GM10248 (cell line): Measurements from ENCODE around the gene CFAP410.

Experiments used
- CTCF ChIA-PET: fragments of 300-600 bp; sonication (Branson Sonifier 250); formaldehyde crosslinking; extraction: SDS; loops from one replicate; lab custom pipeline; 2021; ENCODE audit warnings: antibody characterized with exemption; lab: Yijun Ruan, JAX
- POLR2A ChIA-PET: fragments of 350-650 bp; sonication (Branson Sonifier 250); formaldehyde crosslinking; extraction: SDS; loops from one replicate; lab custom pipeline; 2020; ENCODE audit warnings: antibody characterized with exemption; lab: Yijun Ruan, JAX
- DNase-seq: peaks from one replicate; pipeline ENCODE4 v3.0.0; 2012; ENCODE audit errors: extremely low spot score
- TF ChIP-seq, protein P1 (sequence below): IDR thresholded peaks from 2 replicates; pipeline ENCODE4 v1.5.1; 2012; ENCODE audit warnings: mild to moderate bottlenecking, low read depth; ENCODE audit errors: extremely low read depth, missing control alignments, control extremely low read depth

CFAP410 gene

GRCh38 chr21:44314128-44314527 is 25.1 kb downstream of the CFAP410 start:
- POLR2A ChIA-PET: no interaction called here
- CTCF ChIA-PET: interaction anchor here (3.9 kb wide), 1 partner anchor 10 kb away, joined by 16 read pairs; no protein-coding TSS in a partner anchor

GRCh38 chr21:44313451-44313850 is 25.7 kb downstream of the CFAP410 start:
- ChIA-PET CTCF (no interaction called here), POLR2A (no interaction called here)
- DNase-seq: no peak
- TF ChIP-seq, protein P1, sequence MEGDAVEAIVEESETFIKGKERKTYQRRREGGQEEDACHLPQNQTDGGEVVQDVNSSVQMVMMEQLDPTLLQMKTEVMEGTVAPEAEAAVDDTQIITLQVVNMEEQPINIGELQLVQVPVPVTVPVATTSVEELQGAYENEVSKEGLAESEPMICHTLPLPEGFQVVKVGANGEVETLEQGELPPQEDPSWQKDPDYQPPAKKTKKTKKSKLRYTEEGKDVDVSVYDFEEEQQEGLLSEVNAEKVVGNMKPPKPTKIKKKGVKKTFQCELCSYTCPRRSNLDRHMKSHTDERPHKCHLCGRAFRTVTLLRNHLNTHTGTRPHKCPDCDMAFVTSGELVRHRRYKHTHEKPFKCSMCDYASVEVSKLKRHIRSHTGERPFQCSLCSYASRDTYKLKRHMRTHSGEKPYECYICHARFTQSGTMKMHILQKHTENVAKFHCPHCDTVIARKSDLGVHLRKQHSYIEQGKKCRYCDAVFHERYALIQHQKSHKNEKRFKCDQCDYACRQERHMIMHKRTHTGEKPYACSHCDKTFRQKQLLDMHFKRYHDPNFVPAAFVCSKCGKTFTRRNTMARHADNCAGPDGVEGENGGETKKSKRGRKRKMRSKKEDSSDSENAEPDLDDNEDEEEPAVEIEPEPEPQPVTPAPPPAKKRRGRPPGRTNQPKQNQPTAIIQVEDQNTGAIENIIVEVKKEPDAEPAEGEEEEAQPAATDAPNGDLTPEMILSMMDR: no peak

More at GRCh38 chr21:44314128-44314527, 25.1 kb downstream of the CFAP410 start:
- TF ChIP-seq, protein P1: no peak
- DNase-seq: no peak

DNA sequence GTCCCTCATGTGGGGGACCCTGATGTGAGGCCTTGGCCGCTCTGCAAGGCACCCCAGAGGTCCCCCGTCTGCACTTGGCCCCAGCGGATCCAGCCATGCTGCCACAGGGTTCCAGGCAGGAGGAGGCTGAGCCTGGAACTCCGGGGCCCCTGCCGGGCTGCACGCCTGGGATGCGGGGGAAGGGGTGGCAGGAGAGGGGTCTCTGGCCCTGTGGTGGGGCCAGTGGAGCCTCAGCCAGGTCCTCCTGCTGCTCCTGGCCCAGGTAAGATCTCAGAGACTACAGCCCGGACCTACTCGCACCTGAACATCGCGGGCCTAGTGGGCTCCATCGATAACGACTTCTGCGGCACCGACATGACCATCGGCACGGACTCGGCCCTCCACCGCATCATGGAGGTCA is 26.5 kb downstream of the CFAP410 start:
- no peak for DNase-seq
- ChIA-PET POLR2A (no interaction called here), CTCF (no interaction called here)
- TF ChIP-seq, protein P1: no peak

GRCh38 chr21:44312089-44312488 is 27.1 kb downstream of the CFAP410 start:
- ChIA-PET CTCF (no interaction called here), POLR2A (no interaction called here)
- TF ChIP-seq, protein P1: no peak
- DNase-seq: no peak

- CTCF ChIA-PET: interaction anchor here (1.2 kb wide), 1 partner anchor 8 kb away, joined by 4 read pairs; no protein-coding TSS in a partner anchor
These were observed 28.3 kb downstream of the CFAP410 start for GRCh38 chr21:44310628-44311507.

More at GRCh38 chr21:44310628-44311507, 28.3 kb downstream of the CFAP410 start:
- DNase-seq: no peak
- TF ChIP-seq, protein P1: no peak
- POLR2A ChIA-PET: interaction anchor here (0.6 kb wide), 1 partner anchor 243 kb away, joined by 3 read pairs; no protein-coding TSS in a partner anchor
